ENCODE results near the gene SERINC4.
"Not testable (repeated sequence)": the region's sequence is repeated elsewhere in the genome, so short reads cannot be mapped to it uniquely, and the experiment has no call there.

The SERINC4 gene

DNA sequence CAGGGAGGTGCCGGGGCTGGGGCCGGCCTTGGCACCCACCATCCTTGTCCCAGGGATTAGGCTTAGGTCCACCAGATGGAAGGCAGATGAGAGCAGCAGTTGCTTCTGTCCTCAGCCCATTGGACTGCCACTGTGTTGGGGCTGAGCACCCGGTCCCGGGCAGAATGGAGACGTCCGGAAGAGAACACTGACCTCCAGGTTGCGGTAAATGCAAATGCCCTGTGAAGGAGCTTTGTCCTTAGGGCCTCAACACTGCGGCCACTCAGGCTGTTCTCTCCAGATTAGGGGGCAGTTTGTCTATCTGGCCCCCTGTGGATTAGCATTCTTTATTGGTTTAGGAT, at the start of gene SERINC4:
SERINC4 (minus strand) TSS at position 276 of the 341 bp plus-strand sequence; CDS start at position 42, 234 bp downstream.
- DNase-seq (ENCODE audit: low spot score) = no peak
- FAIRE-seq = no peak

DNA sequence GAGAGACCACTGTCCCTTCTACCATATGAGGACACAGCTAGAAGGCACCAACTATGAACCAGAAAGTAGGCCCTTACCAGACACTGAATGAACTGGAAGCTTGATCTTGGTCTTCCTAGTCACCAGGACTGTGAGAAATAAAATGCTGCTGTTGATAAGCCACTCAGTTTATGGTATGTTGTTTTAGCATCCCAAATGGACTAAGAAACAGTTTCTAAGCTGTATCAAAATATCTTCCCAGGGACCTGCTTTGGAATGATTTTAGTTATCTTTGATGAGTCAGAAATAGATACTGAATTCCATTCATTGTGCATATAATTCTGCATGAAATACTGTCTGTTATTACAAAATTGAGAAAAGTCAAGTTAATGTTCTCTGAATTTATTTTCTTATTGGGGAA, 45.4 kb upstream of the SERINC4 start:
- no peak for FAIRE-seq
- no peak for DNase-seq (ENCODE audit: low spot score)

DNA sequence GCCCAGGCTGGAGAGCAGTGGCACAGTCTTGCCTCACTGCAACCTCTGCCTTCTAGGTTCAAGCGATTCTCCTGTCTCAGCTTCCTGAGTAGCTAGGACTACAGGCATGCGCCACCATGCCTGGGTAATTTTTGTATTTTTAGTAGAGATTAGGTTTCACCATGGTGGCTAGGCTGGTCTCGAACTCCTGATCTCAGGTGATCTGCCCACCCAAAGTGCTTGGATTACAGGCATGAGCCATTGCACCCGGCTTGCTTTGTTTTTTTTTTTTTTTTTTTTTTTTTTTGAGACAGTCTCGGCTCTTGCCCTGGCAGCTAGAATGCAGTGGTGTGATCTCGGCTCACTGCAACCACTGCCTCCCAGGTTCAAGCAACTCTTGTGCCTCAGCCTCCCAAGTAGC, 32.5 kb upstream of the SERINC4 start:
- not testable (repeated sequence) for DNase-seq (ENCODE audit: low spot score); FAIRE-seq

DNA sequence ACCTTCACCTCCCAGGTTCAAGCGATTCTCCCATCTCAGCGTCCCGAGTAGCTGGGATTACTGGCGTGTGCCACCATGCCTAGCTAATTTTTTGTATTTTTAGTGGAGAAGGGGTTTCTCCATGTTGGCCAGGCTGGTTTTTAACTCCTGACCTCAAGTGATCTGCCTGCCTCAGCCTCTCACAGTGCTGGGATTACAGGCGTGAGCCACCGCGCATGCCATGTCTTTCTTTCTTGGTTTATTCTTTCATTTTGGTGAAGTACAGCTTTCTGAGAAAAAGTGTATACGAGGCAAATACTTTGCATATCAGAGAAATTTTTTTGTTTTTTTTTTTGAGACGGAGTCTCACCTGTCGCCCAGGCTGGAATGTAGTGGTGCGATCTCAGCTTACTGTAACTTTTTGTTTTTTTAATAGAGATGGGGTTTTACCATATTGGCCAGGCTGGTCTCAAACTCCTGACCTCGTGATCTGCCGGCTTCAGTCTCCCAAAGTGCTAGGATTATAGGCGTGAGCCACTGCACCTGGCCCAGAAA, 31.6 kb upstream of the SERINC4 start:
- not testable (repeated sequence) for DNase-seq (ENCODE audit: low spot score); FAIRE-seq

DNA sequence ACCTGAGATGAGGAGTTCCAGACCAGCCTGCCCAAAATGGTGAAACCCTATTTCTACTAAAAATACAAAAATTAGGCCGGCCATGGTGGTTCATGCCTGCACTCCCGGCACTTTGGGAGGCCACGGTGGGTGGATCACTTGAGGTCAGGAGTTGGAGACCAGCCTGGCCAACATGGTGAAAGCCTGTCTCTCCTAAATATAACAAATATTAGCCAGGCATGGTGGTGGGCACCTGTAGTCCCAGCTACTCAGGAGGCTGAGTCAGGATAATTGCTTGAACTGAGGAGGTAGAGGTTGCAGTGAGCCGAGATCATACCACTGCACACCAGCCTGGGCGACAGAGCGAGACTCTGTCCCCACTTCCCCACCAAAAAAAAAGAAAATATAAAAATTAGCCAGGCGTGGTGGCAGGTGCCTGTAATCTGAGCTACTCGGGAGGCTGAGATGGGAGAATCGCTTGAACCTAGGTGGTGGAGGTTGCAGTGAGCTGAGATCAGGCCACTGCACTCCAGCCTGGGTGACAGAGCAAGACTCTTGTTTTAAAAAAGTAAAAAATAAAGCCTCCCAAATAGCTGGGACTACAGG, 30.8 kb upstream of the SERINC4 start:
- not testable (repeated sequence) for FAIRE-seq; DNase-seq (ENCODE audit: low spot score)

DNA sequence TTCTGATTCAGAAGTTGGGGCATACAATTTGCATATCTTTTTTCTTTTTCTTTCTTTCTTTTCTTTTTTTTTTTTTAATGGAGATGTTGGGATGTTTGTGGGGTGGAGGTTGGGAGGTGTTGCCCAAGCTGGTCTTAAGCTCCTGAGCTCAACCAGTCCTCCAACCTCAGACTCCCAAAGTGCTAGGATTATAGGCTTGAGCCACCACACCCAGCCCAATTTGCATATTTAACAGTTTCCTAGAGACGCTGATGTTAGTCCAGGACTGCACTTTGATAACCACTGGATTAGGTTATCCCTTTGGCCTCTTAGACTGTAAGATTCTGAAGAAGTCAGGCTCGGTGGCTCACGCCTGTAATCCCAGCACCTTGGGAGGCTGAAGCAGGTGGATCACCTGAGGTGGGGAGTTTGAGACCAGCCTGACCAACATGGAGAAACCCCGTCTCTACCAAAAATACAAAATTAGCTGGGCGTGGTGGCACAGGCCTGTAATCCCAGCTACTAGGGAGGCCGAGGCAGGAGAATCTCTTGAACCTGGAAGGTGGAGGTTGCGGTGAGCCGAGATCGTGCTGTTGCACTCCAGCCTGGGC, 30.0 kb upstream of the SERINC4 start:
- FAIRE-seq; DNase-seq (ENCODE audit: low spot score): not testable (repeated sequence)

DNA sequence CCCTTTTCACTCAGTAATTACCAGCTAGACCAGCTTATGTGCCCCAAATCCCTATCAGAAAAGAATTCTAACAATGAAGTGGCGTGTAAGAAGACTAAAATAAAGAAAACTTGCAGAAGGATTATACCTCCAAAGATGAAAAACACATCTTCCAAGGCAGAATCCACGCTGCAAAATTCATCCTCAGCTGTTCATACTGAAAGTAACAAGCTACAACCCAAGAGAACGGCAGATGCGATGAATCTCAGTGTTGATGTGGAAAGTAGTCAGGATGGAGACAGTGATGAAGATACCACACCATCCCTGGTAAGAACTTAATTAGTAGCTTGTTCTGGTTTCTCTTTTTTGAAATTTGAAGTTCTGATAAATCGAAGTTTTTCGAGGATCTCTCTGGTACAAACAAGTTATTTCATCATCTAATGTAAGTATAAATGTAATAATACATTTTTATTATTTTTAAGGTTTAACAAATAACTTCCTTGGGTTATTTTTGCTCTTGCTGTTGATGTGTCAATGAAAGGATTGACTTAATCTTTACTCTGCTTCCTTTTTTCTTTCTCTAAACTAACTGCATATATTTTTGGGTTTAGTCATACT, 28.1 kb upstream of the SERINC4 start:
- no peak for DNase-seq (ENCODE audit: low spot score)

DNA sequence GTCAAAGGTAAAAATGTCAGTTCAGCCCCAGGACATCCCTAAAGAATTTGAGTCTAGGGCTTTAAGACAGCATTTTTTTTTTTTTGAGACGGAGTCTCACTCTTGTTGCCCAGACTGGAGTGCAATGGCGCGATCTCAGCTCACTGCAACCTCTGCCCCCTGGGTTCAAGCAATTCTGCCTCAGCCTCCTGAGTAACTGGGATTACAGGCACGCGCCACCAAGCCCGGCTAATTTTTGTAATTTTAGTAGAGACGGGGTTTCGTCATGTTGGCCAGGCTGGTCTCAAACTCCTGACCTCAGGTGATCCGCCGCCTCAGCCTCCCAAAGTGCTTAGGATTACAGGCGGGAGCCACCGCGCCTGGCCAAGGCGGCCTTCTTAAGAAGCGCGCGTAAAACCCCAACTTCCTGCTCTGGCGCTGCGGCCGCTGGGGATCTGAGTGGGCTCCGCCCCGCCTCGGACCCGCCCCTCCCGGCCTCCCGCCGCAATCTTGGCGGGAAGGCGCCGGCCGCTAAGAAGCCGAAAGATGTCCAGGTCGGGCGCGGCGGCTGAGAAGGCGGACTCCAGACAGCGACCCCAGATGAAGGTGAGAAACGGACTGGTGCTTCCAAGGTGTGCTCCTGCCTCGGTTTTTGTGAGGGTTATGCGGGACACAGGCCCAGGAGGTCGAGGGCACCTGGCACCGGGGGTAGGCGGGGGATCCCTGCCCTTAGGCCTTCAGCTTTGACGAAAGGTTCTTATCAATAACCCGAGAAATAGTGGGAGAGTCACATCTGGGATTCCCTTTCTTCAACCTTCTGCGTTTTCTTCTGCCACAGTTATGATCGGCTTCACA, 26.7 kb upstream of the SERINC4 start, which contains the start of gene WDR76:
WDR76 (plus strand) TSS at position 495 of the 834 bp plus-strand sequence; CDS start at position 526, 31 bp downstream.
- FAIRE-seq (no peak), DNase-seq (ENCODE audit: low spot score) (peak; percentile 90)

More for the DNA sequence above, 28.1 kb upstream of the SERINC4 start:
- FAIRE-seq = no peak

DNA sequence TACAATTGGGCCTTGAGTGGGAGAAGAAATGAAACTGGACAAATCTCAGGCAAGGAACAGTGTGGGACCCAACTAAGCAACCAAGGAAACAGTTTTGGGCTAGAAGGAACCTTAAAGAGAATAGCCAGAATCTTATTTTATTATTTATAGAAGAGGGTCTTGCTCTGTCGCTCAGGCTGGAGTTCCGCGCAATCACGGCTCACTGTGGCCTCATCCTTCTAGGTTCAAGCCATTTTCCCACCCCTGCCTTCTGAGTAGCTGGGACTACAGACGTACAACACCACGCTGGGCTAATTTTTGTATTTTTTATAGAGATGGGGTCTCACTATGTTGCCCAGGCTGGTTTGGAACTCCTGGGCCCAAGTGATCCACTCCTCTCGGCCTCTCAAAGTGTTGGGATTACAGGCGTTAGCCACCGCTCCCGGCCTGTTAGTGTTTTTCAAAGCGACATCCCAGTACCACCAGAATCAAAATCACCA, 26.0 kb upstream of the SERINC4 start:
- FAIRE-seq (no peak), DNase-seq (ENCODE audit: low spot score) (no peak)

DNA sequence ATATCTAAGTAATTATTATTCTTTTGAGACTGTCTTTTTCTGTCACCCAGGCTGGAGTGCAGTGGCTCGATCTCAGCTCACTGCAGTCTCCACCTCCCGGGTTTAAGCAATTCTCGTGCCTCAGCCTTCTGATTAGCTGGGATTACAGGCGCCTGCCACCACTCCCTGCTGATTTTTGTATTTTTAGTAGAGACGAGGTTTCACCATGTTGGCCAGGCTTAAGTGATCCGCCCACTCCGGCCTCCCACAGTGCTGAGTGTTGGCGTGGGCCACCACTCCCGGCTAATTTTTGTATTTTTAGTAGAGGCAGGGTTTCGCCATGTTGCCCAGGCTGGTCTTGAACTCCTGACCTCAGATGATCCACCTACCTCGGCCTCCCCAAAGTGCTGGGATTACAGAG, 25.3 kb upstream of the SERINC4 start:
- FAIRE-seq; DNase-seq (ENCODE audit: low spot score): not testable (repeated sequence)

DNA sequence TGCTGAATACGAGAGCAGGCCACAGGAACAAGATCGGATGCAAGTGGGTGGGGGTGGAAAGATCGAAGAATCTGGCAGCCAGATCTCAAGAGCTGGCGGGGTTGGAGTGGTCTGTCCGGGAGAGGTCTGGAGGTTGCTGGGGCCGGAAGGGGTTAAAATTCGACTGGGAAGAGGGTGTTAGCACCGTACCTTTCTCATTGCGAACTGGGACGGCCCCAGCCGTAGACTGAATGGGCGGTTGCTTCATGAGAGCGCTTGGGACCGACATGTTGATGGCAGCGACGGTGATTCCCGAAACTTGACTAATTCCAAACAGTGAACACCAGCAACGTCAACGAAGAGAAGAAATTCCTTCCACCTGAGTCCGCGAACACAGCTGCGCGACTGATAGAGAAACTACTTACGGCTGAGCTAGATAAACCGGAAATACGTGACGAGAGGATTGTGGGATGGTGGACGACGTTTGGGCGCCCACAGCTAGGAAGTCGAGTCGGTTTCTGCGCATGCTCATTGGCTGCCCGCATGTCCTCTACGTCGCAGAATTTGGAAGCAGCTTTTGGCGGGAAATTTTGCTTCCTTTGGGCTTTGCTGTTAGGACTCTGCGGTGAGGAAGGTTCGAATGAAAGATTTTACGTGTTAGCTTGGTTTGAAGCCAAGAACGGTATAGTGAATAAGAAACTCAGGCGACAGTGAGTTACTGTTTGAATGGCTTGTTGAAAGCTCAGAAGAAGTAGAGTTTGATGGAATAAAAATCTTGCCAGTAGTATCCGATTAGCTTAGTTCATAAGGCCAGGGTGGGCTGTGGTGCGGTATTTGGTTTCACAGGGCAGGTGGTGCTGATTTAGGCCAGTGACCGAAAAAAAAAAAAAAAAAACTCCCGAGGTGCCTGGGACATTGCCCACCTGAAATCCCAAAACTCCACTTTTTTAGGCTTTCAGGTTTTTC, 24.6 kb upstream of the SERINC4 start, which contains the start of gene MFAP1:
MFAP1 (minus strand) TSS at position 389 of the 945 bp plus-strand sequence; CDS start at position 268, 121 bp downstream.
- FAIRE-seq = peak; percentile 77

DNA sequence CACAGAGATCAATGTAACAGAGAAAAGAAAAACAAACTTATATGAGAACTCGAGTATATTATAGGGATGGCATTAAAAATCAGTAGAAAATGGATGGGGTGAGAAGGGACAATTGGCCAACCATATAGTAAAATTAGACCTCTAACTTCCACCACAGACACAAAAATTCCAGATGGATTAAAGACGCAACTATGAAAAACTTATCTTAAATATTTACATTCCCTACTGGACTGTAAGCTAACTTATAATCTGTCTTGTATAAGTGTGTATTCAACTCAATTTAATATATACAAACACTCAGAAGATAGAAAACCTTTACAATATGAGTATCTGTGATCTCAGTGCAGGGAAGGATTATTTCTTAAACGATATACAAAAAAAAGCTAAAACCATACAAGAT, 21.5 kb upstream of the SERINC4 start:
- no peak for DNase-seq (ENCODE audit: low spot score)
- no peak for FAIRE-seq

More for the DNA sequence above, 24.6 kb upstream of the SERINC4 start, which contains the start of gene MFAP1:
- peak; percentile 97 for DNase-seq (ENCODE audit: low spot score)

DNA sequence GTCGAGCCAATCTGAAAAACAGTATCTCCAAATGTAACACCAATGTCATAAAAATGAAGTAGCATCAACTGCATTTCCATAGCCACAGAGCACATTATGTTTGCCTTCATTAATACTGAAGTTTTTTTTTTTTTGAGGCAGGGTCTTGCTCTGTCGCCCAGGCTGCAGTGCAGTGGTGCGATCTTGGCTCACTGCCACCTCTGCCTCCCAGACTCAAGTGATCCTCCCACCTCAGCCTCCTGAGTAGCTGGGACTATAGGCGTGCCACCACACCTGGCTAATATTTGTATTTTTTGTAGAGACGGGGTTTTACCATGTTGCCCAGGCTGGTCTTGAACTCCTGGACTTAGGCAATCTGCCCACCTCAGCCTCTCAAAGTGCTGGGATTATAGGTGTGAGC, 15.0 kb upstream of the SERINC4 start:
- not testable (repeated sequence) for FAIRE-seq; DNase-seq (ENCODE audit: low spot score)

DNA sequence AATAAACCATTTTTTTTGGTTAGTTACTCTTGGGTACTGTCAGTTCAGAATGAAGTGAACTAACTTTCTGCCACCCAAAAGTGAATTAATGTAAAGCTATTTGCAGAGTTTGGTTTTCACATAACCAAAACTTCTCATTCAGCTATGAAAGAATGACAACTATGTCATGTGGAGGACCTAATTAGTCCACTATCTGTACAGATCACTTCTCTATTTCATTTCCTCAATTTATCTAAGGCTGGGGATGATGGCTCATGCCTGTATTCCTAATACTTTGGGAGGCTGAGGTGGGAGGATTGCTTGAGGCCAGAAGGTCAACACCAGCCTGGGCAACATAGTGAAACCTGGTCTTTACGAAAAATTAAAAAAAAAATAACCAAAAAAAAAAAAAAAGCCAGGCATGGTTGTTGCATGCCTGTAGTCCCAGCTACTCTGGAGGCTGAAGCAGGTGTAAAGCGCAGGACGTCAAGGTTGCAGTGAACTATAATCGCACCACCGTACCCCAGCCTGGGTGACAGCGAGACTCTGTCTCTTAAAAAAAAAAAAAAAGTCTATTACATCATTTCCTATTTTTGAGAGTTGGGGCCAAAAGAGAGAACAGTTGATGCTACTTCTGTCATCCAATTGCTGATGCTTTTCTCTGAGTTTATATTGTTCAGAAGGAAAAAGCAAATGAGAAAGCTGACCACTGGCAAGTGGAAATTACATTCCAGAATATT, 9.1 kb upstream of the SERINC4 start:
- FAIRE-seq (no peak), DNase-seq (ENCODE audit: low spot score) (no peak)

DNA sequence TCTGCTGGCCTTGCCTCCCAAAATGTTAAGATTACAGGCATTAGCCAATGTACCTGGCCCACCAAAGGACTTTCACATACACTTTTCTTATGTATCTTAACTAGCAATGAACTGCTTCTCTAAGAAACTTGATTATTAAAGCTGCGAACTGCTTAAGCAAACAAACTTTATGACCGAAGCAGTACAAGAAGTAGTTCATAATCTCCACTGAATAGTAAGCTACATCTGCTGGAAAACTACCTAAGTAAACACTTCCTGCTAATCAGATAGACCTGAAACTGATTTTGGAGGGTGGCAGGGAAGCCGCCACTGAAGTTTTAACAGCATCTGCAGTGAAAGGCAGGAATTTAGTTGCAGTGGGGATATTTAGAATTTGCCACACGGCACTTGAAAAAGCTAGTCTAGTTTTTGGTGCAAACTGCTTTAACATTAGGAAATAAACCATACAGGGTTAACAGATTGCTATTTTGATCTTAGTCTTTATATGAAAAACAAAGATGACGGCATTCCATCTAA, 8.5 kb upstream of the SERINC4 start:
- DNase-seq (ENCODE audit: low spot score) = no peak
- no peak for FAIRE-seq

DNA sequence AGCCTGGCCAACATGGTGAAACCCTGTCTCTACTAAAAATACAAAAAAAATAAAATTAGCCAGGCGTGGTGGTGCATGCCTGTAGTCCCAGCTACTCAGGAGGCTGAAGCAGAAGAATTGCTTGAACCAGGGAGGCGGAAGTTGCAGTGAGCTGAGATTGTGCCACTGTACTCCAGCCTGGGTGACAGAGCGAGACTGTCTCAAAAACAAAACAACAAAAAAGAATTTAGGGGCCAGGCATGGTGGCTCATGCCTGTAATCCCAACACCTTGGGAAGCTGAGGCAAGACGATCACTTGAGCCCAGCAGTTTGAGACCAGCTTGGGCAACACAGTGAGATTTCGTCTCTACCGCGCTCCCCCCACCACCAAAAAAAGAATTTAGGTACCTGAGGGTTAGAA, 2.7 kb upstream of the SERINC4 start:
- FAIRE-seq; DNase-seq (ENCODE audit: low spot score): not testable (repeated sequence)

DNA sequence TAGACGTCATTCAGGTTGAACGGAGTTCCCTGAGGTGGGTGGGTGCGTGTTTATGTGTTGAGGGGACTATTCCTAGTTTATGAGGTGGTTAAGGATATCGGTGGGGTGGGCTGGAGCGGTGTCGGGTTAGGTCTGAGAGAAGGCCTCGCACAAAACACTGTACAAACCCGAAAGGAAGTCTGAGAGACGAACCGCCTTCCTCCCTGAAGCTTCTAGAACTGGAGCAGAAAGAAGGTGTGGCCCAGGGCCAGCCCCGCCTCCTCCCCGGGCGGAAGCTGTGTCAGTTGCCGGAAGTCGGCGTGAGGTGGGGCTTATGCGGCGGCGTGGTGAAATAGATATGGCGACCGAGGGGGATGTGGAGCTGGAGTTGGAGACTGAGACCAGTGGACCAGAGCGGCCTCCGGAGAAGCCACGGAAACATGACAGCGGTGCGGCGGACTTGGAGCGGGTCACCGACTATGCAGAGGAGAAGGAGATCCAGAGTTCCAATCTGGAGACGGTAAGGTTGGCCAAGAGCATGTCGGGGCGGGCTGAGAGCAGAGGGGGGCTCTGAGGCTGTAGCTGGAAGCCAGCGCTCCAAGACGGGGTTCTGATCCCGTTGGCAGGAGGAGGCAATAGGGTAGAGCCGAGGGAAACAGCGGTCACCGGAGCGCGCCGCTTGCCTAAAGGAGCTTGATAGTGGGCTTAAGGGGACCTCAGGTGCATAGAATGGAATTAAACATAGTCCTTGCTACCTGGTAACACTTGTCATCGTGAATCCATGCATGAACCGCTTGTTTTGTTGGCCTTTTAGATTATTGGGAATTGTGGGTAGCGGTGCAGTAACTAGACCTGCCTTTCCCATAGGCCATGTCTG, 494 bp upstream of the SERINC4 start, which contains the start of gene HYPK:
HYPK (plus strand) TSS at position 314 of the 856 bp plus-strand sequence; CDS start at position 338, 24 bp downstream.
- peak; percentile 79 for DNase-seq (ENCODE audit: low spot score)

More for the DNA sequence above, 494 bp upstream of the SERINC4 start, which contains the start of gene HYPK:
- FAIRE-seq = no peak
